ENCODE results near the gene LRRC7. TPM values are rescaled to one million over a fixed set of nuclear protein-coding genes. Genes with fewer than 3 reads are reported as not detected.

LRRC7 gene
- total RNA-seq, result under 0.01 TPM in 1 of 2 replicates, not detected in the other

DNA sequence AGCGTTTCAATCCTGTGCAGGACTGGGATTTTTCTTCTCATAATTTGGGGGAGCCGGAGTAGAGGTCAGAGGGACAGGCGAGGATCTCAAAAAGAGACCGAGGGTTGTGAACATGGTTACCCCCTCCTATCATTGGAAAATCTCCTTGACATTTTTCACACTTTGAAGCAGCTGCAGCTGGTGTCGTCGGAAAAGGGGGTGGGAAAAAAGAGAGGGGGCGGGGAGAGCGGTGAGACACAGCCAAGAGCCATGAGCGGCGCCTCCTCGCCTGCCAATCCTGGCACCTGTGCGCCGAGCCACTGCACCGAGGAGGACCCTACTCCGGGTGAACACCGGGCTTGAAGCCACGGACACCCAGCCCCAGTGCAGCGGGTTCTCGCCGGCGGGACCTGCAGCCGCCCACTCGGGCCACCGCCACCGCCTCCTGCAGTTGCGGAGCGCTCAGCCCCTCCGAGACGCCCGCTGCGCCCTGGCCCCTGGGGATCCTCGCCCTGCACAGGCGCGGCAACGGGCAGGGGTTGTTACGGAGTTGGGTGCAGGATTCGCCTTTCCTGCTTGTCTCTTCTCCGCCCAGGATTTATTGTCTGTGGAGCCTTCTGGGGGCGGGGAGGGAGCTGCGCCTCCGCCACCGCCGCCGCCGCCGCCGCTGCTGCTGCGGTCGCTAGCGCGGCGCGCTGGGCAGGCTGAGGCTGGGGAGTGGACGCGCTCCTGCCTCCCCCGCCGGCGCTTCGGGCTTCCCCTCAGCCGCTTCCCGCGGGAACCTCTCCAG is at the start of gene LRRC7:
Gene LRRC7 (plus strand): TSS at position 271 of the 769 bp plus-strand sequence. CDS start 718 bp downstream, outside the sequence.

All from articular chondrocyte of knee joint (primary cell).